Liver (tissue), 3 donors: ENCODE measurements around the gene NPAS4.

Experiments used
- FOXA1 ChIP-seq: IDR thresholded peaks from 2 replicates; pipeline ENCODE4 v1.6.1; 2016; ENCODE audit warnings: antibody characterized with exemption
- HNF4A ChIP-seq, 2 donors: conservative IDR thresholded peaks; 2 replicates each; pipeline ENCODE4 v1.6.1; 2016; ENCODE audit warnings: antibody characterized with exemption in 2 of 2, mild to moderate bottlenecking in 2 of 2
- JUND ChIP-seq, 2 donors: IDR thresholded peaks; 2 replicates each; pipeline ENCODE4 v1.6.1; 2016; ENCODE audit warnings: antibody characterized with exemption in 2 of 2
- YY1 ChIP-seq: IDR thresholded peaks from 2 replicates; pipeline ENCODE4 v1.6.1; 2016; ENCODE audit warnings: antibody characterized with exemption, mild to moderate bottlenecking
- ZBTB33 ChIP-seq: IDR thresholded peaks from 2 replicates; pipeline ENCODE4 v1.6.1; 2016; ENCODE audit warnings: antibody characterized with exemption
- TF ChIP-seq, protein P1 (sequence below): fragments of 150-350 bp; IDR thresholded peaks from 2 replicates; pipeline ENCODE4 v1.5.1; 2017; ENCODE audit warnings: improper control_type of control experiment, low read depth, low read length; ENCODE audit not compliant: missing input control
- TF ChIP-seq, protein P2 (sequence below): IDR thresholded peaks from 2 replicates; pipeline ENCODE4 v1.6.1; 2016; ENCODE audit warnings: antibody characterized with exemption, mild to moderate bottlenecking
- donor health status: healthy.
- donor health status: healthy.

GRCh38 chr11:66467756-66468155, 46.9 kb downstream of the NPAS4 start:
- TF ChIP-seq, protein P1, sequence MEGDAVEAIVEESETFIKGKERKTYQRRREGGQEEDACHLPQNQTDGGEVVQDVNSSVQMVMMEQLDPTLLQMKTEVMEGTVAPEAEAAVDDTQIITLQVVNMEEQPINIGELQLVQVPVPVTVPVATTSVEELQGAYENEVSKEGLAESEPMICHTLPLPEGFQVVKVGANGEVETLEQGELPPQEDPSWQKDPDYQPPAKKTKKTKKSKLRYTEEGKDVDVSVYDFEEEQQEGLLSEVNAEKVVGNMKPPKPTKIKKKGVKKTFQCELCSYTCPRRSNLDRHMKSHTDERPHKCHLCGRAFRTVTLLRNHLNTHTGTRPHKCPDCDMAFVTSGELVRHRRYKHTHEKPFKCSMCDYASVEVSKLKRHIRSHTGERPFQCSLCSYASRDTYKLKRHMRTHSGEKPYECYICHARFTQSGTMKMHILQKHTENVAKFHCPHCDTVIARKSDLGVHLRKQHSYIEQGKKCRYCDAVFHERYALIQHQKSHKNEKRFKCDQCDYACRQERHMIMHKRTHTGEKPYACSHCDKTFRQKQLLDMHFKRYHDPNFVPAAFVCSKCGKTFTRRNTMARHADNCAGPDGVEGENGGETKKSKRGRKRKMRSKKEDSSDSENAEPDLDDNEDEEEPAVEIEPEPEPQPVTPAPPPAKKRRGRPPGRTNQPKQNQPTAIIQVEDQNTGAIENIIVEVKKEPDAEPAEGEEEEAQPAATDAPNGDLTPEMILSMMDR: no peak
- no peak for TF ChIP-seq ZBTB33
- TF ChIP-seq HNF4A (conservative IDR thresholded peaks at IDR 0.05): no peak
- TF ChIP-seq, protein P2, sequence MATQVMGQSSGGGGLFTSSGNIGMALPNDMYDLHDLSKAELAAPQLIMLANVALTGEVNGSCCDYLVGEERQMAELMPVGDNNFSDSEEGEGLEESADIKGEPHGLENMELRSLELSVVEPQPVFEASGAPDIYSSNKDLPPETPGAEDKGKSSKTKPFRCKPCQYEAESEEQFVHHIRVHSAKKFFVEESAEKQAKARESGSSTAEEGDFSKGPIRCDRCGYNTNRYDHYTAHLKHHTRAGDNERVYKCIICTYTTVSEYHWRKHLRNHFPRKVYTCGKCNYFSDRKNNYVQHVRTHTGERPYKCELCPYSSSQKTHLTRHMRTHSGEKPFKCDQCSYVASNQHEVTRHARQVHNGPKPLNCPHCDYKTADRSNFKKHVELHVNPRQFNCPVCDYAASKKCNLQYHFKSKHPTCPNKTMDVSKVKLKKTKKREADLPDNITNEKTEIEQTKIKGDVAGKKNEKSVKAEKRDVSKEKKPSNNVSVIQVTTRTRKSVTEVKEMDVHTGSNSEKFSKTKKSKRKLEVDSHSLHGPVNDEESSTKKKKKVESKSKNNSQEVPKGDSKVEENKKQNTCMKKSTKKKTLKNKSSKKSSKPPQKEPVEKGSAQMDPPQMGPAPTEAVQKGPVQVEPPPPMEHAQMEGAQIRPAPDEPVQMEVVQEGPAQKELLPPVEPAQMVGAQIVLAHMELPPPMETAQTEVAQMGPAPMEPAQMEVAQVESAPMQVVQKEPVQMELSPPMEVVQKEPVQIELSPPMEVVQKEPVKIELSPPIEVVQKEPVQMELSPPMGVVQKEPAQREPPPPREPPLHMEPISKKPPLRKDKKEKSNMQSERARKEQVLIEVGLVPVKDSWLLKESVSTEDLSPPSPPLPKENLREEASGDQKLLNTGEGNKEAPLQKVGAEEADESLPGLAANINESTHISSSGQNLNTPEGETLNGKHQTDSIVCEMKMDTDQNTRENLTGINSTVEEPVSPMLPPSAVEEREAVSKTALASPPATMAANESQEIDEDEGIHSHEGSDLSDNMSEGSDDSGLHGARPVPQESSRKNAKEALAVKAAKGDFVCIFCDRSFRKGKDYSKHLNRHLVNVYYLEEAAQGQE: no peak
- no peak for TF ChIP-seq YY1
- TF ChIP-seq JUND (IDR thresholded peaks at IDR 0.05): no peak
- TF ChIP-seq FOXA1: no peak
